Fibroblast of peridontal ligament (primary cell): ENCODE data around the gene CELF6.

Experiments used
- DNase-seq: peaks from one replicate; pipeline ENCODE4 v3.0.0-alpha.2; 2010; ENCODE audit errors: extremely low read depth

The CELF6 gene

DNA sequence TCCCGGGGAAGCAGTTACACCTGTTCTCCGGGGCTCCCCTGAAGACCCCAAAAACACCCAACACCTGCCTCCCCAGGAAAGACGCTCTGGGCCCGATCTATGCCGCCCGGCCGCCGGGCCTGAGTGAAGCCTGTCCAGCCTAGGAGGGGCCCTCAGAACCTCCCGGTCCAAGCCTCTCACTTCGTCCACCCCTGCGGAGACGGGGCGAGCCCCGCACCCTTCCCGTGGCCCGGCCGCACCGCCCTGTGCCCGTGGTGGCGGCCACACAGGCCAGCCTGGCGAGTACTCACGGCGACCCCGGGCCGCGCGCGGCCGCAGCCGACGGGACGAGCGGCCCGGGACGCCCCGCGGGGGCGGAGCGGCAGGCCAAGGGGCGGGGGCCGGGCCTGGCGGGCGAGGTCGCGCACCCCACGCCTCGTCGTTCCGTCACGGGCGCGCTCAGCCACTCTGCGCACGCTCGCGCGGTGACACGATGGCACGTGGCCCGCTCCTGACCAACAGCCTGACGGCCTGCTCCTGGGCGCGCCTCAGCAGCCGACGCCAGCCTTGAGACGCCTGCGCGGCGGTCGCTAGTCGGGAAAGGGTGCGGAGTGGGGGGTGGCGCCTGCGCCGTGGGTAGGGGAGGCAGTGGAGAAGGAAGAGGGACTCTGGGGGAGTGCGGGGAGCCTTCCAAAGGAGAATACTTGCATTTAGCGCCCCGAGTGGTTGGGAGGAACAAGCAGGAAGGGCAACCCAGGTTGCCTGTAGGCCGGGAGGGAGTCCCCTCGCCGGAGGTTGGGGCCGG, 47.6 kb downstream of the CELF6 start, which contains the start of gene PARP6:
PARP6 (minus strand) TSS at position 342 of the 784 bp plus-strand sequence. CDS start 5,077 bp downstream, outside the sequence.
- peak; percentile 96 for DNase-seq

DNA sequence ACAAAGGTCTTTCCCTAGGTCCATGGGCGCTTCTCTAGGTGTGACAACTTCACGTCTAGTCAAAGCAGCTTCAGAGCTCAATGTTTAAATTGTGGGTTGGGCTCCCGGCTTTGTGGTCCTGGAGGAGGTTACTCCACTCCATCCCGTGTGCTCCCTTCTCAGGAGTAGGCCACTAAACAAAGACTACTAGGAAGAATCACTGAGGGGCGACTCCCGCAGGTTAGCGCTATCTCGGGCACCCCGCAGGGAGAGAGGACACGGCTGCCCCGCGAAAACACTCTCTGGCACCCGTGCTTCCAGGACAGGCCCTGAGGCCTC, 48.1 kb downstream of the CELF6 start:
- DNase-seq, result peak; percentile 20

DNA sequence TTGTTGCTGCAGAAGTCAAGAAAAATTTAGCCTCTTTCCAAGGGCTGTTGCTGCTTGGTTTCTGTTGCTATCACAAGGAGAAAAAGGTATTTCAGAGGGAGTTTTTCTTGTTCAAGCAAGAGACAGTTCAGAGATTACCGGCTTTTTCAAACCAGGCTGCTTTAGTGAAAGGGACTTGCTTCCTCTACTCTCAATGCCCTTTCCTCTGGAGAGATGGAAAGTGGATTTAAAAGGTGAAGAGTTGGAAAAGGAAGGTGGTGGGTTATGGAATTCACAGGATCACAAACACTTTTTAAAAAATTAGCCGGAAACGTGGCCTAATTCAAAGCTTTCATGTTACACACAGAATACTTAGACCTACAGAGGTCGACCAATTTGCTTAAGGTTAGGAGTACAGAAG, 48.7 kb downstream of the CELF6 start:
- peak; percentile 9 for DNase-seq

DNA sequence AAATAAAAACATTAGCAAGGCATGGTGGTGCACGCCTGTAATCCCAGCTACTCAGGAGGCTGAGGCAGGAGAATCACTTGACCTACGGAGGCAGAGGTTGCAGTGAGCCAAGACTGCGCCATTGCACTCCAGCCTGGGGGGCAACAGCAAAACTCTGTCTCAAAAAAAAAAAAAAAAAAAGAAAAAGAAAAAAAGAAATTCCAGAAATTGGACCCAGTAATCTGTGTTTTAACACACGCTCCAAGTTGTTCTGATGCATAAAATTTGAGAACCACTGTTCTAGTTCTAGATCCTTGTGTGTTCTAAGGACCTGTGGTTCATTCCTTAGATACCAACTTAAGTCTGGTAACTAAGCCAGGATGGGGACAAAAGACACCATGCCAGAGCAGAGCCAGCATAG, 50.2 kb downstream of the CELF6 start:
- no peak for DNase-seq

DNA sequence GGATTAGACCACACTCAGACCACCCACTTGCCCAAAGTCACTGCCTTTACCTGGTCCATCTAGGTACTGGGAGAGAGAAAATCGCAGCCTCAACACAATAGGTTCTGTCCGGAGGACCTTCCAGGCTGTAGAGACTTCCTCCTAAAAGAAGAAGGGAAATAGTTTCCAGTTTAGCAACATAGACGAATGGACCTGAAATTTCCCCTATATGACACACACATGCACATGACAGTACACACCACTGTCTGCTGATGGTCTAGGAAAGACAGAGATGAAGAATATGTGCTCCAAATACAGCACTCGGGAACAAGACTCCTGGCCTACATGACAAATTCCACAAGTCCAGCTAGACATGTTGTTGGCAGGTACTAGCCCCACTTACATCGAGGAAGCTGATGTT, 54.9 kb downstream of the CELF6 start:
- DNase-seq, result no peak

DNA sequence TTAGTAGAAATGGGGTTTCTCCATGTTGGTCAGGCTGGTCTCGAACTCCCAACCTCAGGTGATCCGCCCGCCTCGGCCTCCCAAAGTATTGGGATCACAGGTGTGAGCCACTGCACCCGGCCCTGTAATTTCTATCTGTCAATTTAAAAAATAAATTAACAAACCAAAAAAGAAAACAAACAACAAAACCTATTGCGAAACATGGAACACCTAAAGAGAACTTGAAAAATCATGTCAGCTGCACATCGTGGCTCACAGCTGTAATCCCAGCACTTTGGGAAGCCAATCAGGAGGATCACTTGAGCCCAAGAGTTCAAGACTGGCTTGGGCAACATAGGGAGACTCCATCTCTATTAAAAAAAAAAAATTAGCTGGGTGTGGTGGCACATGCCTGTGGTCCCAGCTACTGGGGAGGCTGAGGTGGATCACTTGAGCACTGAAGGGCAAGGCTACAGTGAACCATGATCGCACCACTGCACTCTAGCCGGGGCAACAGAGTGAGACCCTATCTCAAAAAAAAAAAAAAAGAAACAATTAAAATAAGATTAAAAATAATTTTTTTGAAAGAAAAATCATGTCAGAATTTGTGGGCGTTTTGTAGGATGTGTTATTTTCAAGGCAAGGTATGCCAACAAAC, 67.2 kb downstream of the CELF6 start:
- DNase-seq, result no peak

DNA sequence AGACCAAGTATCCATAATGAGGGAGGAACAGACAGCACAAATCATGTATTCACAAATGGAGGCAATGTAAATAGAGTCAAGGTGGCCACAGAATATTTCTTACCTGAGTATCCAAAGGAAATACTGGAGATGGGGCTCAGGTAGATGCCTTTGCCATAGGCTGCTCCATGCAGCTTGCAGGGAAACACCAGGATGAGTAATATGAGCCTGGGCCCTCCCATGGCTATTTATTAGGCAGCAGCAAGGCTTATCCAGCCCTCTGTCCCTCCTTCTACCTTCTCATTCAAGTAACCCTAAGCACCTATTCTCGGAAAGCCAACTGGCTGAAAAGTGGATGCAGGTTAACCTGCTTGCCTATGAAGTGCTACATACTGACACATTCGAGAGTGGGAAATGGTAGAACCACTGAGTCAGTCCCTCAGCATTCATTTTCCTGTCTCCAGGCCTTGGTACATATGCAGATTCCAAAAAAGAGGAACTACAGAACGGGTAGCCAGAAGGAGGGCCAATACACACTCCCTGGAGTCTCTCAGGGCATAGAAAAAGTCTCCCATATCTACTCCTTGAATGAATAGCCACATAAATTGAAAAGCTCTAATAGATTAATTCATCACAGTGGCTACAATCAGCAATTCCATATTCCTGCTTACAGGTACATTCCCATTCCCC, 70.7 kb downstream of the CELF6 start:
- no peak for DNase-seq

DNA sequence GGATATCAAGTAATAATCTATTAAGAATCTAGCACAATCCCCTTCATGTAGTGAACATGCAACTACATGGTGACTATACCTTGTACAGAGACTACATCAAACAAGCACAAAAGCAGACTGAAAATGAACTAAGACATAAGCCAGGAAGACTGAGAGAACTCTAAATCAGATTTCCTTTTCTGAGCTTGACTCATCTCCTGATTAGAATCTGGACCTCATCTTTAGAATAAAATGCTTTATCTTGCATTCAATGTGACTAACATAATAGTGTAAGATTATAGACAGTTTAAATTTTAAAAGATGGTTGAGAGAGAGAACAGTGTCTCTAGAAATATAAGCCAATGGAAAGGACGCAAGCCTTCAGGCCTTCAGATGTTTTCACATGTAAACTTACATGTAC, 71.4 kb downstream of the CELF6 start:
- no peak for DNase-seq

DNA sequence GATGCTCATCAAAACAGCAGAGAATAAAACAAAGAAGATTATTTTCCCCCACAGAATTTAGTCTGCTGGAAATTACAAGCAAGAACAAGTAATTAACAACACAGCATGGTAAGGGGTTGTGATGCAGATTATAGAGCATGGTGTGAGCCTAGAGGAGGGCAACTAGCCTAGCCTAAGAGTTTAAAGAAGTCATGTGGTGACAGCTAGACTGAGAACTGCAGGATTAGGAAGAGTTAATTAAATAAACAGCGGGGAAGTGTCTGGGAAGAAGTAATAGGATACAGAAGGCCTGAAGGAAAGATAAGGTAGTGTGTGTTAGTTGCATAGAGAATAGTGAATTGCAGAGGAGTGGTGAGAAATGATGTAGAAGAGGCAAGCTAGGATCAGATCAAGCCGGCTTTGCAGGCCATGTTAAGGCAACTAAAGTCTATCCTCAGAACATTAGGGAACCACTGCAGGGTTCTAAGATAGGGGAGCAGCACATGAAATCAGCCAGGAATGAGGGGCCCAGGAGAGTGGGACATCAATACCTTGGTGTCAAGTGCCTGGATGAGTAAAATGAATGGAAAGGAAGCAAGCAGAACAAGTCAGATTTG, 77.1 kb downstream of the CELF6 start:
- DNase-seq, result no peak

DNA sequence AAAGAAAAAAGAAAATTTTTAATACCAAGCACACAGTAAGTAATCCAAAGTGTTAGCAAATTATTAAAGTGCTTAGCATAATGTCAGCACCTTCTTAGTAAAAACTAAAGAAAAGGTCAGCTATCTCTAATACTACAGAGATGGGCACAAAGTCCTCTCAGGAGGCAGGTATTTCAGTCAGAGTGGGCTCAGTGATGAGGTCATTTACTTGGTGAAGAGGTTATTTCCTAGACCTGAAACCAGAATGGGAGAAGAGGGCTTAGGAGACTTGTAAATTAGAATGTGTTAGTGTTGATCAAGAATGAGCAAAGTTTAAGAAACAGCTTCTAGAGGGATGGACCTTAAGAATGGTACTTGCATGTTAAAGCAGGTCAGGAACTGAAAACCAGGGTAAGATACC, 80.3 kb downstream of the CELF6 start:
- DNase-seq, result no peak

DNA sequence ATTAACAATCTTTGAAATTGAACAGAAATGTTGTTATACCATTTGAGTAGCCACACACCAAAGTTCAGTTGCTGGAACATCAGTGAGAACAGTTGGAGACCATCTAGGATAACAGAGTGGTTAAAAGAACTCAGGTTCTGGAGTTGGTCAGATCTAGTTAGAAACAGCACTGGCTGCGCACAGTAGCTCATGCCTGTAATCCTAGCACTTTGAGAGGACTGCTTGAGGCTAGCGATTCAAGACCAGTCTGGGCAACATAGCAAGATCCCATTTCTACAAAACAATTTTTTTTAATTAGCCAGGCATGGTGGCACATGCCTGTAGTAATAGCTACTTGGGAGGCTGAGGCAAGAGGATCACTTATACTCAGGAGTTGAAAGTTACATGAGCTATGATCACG, 81.4 kb downstream of the CELF6 start:
- no peak for DNase-seq

DNA sequence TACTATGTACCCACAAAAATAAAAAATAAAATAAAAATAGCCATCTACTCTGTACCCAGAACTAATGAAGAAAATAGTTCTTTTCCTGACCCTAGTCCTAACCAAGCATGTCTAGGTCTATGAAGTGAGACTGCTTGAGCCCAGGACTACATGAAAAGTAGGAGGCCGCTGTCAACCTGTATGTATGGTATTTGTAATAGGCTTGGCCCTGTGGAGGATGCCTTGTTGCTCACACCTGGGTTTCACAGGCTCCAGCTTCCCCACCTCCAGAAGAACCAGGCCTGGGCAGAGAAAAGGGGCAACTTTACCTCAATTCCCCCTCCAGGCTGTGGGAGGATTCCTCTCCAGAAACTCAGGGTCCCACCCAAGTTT, 82.1 kb downstream of the CELF6 start:
- DNase-seq, result no peak

DNA sequence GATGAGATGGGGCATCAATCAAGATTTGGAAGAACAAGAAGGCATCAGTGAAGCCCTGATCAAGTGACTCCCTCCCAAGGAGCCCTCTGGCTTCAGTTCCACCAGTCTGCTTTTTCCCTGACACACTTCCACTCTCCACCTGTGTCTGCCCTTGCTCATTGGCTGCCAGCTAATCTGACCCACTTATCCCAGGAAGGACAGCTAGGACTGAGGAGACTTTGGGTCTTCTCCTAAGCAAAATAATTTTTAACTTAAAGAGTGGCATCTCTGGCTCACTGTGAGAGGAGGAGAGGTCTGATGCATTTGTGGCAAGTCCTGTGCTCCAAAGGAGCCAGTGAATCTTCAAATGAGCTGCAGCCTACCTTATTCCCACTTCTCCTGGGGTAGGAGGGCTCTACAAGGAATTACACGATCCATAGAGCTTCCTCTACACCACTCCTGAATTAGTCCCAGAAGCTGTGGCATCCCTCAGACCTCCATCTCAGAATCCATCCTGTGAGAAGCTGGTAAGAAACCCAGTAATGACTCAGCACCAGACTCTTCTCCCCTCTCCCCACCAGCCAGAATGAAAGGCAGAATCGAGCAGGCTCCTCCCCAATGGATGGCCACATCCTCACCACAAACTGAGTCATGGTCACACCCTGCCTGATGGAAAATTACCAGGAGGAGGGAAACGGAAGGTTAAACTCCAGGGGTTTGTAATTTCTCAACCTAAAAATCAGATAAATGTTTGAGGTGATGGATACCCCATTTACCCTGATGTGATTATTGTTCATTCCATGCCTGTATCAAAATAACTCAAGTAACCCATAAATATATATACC, 82.7 kb downstream of the CELF6 start:
- DNase-seq, result peak; percentile 98

DNA sequence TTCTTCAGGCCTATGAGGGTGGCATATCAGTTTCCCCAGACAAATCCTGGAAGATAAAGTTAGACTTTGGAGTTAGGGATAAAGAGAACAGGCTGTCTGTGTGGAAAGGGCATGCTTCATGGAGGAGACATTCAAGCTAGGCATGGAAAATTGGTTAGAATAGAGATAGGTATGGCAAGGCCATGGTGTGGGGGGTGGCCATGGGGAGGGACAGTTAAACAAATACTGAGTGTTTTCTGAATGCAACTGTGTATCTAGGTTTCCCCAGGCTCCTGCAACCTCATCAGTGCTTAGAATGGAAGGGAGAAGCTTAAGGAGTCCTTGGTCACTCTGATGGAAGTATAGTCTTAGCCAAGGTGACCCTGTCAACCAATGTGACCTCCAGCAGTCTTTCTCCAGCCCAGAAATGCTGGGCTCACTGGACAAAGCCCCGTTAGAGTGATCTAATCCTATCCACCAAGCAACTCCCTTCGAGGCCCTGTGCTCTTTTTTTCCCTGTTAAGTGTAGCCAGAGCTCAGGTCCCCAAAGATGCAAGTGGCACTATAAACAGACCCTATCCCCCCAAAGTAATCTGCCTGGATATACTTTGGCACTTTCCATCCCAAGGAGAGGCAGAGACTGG, 83.5 kb downstream of the CELF6 start:
- DNase-seq, result no peak

DNA sequence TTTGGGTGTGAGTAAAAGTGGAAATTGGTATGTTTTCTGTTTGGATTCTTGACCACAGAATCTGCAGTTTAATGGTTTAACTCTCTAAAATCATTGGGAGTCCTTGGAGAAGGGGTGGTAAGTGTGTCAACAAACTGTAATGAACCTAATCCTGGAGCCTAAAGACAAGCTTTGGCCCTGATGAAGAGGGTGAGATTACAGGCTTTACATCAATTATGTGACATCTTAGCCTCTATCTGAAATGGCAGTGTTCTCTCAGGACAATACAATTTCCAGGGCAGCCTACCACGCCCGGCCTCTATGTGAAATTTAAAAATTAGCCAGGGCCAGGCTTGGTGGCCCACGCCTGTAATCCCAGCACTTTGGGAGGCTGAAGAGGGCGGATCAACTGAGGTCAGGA, 84.7 kb downstream of the CELF6 start:
- DNase-seq, result no peak
